Peyer's patch (tissue), 4 donors: ENCODE results near the gene KIF25.

Source experiments
- POLR2A ChIP-seq, 2 donors: fragments of 450-650 bp; IDR thresholded peaks; one replicate each; pipeline ENCODE4 v1.5.1; 2017; ENCODE audit warnings: antibody characterized with exemption in 2 of 2, mild to moderate bottlenecking in 2 of 2, moderate library complexity in 2 of 2
- TF ChIP-seq, protein P1 (sequence below), 6 experiments: fragments of 450-650 bp in 4 of 6; fragments of 200-600 bp in 2 of 6; sonication (generic) in 1 of 6; IDR thresholded peaks; one replicate each; pipeline ENCODE4 v1.5.1; 2017 to 2019; ENCODE audit warnings: antibody characterized with exemption in 6 of 6, mild to moderate bottlenecking in 3 of 6, moderate library complexity in 1 of 6

DNA sequence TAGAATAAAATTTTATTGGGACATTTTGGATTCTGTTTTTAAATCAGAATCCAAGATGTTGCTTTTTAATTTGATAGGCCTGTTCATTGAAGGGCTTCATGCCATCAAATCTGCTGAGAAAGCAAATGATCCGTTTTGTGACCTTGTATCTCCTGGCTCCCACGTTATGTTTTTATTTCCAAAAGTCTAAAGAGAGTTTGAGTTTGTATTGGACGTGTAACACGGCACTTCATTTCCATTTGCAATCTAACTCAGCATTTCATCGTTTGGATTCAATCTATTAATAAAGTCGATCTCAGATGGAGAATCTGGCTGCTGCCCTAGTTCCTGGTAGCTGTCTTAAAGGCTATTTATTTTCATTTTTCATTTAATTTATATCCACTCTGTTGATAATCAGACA lies 17.0 kb downstream of the KIF25 start:
- no peak for TF ChIP-seq POLR2A (IDR thresholded peaks at IDR 0.05)
- TF ChIP-seq, protein P1, sequence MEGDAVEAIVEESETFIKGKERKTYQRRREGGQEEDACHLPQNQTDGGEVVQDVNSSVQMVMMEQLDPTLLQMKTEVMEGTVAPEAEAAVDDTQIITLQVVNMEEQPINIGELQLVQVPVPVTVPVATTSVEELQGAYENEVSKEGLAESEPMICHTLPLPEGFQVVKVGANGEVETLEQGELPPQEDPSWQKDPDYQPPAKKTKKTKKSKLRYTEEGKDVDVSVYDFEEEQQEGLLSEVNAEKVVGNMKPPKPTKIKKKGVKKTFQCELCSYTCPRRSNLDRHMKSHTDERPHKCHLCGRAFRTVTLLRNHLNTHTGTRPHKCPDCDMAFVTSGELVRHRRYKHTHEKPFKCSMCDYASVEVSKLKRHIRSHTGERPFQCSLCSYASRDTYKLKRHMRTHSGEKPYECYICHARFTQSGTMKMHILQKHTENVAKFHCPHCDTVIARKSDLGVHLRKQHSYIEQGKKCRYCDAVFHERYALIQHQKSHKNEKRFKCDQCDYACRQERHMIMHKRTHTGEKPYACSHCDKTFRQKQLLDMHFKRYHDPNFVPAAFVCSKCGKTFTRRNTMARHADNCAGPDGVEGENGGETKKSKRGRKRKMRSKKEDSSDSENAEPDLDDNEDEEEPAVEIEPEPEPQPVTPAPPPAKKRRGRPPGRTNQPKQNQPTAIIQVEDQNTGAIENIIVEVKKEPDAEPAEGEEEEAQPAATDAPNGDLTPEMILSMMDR (IDR thresholded peaks at IDR 0.05), result no peak
